ENCODE measurements around the gene ODR4. TPM values are rescaled to one million over a fixed set of nuclear protein-coding genes. Genes with fewer than 3 reads are reported as not detected.
"Not testable (repeated sequence)": the region's sequence is repeated elsewhere in the genome, so short reads cannot be mapped to it uniquely, and the experiment has no call there.

ODR4 gene
- total RNA-seq, 1 donor from 2014 or later, result 64.4 TPM

DNA sequence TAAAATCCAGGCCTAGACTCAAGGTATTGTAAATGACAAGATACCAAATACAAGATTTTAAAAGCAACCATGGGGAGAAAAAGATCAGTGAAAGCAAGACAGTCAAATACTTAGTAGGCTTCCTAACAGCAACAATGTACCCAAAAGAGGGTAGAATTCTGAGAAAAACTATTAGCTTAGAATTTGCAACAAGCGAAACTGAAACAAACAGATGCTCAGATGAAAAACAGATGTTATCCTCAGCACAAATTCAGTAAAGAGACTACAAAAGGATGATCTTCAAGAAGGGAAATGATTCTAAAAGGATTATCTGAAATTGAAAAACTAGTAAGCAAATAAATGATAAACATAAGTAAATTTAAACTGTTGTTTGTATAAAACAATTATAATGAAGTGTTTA is 45.3 kb downstream of the ODR4 start:
- FAIRE-seq (peak; percentile 31), DNase-seq (ENCODE audit: low spot score in 2 of 2) (no peak)

DNA sequence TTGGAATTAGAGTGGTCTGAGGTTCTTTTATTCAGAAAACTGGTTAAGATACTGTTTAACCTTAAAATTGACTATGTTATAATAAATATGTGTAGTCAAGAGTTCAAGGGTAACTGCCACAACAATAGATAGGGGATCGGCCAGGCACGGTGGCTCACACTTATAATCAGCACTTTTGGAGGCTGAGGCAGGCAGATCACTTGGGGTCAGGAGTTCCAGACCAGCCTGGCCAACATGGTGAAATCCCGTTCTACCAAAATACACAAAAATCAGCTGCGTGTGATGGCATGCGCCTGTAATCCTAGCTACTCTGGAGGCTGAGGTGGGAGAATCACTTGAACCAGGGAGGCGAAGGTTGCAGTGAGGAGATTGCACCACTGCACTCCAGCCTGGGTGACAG is 45.8 kb downstream of the ODR4 start:
- no peak for FAIRE-seq

DNA sequence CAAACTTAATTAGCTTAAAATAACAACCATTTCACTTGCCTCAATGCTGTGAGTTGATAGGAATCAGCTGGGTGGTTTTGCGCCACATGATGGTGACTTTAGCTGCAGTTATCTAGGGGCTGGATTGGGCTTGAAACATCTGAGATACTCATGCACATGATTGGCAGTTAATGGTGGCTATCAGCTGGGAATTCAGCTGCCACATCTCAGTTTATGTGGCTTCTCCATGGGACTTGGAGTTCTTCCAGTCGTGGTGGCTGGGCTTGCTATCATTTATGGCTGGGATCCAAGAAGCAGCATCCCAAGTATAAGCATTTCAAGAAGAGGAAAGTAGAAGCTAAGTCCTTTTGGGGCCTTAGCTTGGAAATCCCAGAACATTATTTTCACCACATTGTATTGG is 48.9 kb downstream of the ODR4 start:
- DNase-seq (ENCODE audit: low spot score in 2 of 2) (no peak), FAIRE-seq (no peak)

More for the DNA sequence above, 45.8 kb downstream of the ODR4 start:
- no peak for DNase-seq (ENCODE audit: low spot score in 2 of 2)

DNA sequence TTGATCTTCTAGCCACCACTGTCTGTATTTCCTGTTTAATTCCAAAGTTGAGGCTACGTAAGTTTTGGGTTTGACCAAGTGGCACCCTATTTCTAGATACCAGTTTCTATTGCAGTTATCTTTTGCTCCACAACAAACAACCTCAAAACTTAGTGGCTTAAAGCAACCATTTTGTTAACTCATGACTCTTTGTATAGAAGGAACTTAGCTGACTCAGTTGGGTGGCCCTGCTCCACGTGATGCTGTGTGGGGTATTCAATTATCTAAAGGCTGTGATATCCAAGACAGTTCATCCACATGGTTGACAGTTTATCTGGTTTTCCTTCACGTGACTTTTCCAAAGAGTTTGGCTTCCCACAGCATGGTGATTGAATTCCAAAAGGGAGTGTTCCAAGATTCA is 50.5 kb downstream of the ODR4 start:
- DNase-seq (ENCODE audit: low spot score in 2 of 2) (no peak), FAIRE-seq (no peak)

DNA sequence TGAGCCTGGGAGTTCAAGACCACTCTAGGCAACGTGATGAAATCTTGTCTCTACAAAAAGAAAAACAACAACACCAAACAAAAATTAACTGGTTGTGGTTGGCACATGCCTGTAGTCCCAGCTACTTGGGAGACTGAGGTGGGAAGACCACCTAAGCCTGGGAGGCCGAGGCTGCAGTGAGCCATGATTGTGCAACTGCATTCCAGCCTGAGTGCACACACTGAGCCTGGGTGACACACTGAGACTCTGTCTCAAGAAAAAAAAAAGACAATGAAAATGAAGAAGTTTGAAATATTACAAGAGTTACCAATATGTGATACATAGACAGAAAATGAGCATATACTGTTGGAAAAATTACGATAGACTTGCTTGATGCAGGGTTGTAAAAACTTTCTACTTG is 53.4 kb downstream of the ODR4 start:
- no peak for FAIRE-seq
- DNase-seq (ENCODE audit: low spot score in 2 of 2), result no peak

DNA sequence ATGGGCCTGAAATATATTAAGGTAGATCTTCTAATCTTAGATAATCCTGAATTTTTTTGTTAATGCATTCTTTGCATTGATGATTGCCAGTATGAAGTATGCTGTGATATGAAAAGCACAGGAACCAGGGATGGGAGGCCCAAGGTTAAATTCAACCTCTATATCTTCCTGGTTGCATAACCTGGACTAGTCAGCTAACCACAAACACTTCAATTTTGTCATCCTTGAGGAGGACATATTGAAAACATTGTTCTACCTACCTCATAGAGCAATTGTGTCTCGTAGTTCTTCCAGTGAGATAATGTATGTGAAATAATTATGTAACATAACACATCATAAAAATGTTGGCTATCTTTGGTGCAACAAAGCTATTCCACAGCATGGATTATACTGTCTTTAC is 59.7 kb downstream of the ODR4 start:
- no peak for FAIRE-seq
- no peak for DNase-seq (ENCODE audit: low spot score in 2 of 2)

DNA sequence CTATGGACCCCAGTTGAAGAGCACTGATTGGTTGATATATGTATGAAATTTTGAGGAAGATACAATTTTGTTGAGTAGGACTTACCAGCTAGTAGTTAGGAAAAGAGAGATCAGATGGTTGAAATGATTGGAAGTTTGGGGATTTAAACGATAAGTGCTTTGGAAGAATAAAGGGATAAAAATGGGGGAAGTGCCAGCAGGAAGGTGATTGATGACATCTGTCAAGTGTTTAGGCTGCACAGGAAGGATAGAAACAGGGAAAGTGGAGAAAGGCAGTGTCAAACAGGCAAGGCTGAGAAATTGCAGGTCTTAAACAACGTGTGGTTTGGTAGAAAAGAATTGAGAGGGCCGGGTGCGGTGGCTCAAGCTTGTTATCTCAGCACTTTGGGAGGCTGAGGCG is 62.9 kb downstream of the ODR4 start:
- no peak for DNase-seq (ENCODE audit: low spot score in 2 of 2)

DNA sequence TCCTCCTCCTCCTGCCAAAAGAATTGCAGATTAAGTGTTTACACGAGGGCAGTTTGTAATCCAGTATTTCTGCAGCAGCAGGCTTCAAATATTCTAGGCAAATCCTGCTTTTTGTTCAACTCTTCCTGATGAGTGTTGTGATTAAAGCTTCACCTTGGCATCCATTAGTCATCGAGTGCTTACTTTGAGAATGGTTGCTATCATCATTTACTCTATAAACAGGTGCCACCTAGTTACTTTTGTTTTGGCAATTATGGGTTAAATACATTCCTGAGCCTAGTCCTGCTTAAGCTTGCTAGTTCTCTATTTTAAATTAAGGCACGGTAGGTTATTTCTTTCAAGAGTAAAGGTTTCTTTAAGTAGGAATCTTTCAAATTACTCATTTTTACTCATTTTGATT is 64.9 kb downstream of the ODR4 start:
- no peak for DNase-seq (ENCODE audit: low spot score in 2 of 2)
- FAIRE-seq, result no peak

More for the DNA sequence above, 62.9 kb downstream of the ODR4 start:
- no peak for FAIRE-seq

DNA sequence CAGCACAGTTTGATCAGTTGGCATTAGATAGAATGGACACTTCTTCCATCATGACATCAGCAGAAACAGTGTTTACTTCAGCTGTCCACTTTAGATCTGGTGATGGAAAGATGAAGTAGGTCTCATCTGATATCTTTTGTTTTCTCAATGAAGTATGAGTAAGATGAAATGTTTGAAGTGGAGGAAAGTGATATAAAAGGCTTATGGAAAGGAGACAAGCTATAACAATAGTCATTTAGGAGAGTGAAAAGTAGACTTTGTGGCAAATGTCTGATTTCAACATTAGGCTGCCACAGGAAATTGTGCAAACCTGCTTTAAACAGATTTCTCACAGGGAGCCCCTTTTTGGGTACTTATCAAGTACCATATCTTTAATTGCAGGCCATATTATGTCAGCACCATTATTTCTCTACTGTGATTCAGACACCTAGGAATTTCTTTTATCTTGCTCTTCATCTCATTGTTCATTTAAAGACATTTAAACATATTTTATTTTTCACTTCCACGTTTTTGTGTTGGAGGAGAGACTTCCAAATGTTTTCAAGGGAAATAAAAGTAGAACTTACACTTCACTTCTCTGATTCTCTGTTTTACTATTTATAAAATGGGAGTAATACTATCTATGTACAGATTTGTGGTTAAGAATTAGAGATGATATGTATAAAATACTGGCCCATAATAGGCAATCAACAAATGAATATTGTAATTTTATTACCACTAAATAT is 67.2 kb downstream of the ODR4 start:
- DNase-seq (ENCODE audit: low spot score in 2 of 2) (no peak), FAIRE-seq (no peak)

DNA sequence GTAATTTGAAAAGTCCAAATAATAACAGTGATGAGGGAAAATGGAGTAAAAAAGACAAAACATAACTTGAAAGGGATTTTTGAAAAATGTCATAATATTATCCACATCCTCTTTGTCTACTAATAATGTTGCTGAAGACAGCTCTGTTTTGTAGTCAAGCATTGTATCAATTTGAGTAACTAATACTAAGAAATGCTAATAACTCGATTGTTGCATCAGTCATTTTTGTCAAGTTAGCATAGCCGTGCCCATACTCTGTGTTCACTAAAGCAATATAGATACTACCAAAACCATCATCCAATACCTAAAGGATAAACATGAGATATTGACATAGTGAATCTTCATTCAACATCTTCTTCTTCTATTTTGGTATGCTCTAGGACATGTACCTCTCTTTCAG is 68.0 kb downstream of the ODR4 start:
- FAIRE-seq, result no peak
- DNase-seq (ENCODE audit: low spot score in 2 of 2), result no peak

DNA sequence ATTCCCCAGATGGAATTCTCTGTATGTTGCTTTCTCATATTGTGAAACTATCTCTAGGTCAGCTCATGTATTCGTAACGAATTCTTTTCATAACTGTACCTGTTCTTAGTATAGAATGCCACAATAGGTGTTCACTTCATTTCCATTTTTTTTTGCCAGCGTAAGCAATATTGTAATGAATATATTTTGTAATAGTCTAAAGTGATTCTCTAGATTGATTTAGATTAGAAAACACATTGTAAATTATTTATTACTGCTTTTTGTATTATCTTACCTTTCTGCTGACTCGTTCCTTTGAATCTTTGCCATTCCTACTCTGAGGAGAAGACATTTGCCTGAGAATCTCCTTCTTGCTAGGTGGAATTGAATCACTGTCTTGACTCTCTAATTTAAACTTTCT is 70.5 kb downstream of the ODR4 start:
- DNase-seq (ENCODE audit: low spot score in 2 of 2) (no peak), FAIRE-seq (no peak)

DNA sequence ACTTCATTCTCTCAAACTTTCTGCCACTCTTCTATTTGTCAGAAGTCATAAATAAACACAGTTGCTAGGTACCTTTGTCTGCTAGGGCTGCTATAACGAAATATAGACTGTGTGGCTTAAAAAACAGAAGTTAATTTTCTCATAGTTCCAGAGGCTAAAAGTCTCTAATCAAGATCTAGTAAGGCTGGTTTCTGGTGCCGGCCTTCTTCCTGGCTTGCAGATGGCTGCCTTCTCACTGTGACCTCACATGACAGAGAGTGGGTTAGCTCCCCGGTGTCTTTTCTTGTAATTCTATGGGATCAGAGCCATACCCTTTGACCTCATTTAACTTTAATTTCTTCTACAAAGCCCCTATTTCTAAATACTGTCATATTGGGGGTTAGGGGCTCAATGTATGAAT is 79.3 kb downstream of the ODR4 start:
- FAIRE-seq (no peak), DNase-seq (ENCODE audit: low spot score in 2 of 2) (no peak)

DNA sequence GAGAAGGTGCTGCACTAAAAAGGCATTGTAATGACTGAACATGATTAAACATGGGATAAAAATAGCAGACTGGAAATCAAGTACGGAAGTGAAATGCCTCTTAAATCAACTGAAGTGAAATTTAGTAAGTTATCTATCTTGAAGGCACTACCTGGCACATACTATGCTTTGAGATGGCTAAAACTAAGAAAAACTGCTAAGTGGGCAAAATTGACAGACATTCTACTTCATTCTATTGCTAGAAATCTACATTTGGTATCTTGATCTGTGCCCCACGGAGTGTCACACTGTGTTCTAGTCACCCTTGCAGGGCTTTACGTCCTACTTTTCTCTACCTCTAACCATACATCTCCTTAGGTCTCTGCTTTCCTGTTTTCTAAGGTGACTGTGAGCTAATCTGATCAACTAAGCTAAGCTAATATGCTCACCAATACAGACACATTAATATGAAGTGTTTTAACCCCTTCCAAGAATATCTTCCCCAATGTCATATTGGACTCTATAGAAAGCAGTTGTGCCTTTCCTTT is 81.2 kb downstream of the ODR4 start:
- DNase-seq (ENCODE audit: low spot score in 2 of 2) (no peak), FAIRE-seq (no peak)

DNA sequence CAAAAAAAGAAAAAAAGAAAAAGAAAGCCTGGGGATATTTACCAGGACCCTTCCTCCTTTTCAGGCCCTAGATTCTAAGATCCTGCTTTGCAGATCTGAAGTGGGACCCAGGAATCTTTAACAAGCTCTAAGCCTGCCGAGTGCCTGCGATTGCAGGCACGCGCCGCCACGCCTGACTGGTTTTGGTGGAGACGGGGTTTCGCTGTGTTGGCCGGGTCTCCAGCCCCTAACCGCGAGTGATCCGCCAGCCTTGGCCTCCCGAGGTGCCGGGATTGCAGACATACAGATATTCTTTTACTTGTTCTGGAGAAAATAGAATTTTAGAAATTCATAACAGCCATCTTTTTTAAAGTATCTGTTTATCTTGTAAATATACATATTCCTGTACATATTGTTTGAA is 83.5 kb downstream of the ODR4 start:
- not testable (repeated sequence) for FAIRE-seq; DNase-seq (ENCODE audit: low spot score in 2 of 2)

DNA sequence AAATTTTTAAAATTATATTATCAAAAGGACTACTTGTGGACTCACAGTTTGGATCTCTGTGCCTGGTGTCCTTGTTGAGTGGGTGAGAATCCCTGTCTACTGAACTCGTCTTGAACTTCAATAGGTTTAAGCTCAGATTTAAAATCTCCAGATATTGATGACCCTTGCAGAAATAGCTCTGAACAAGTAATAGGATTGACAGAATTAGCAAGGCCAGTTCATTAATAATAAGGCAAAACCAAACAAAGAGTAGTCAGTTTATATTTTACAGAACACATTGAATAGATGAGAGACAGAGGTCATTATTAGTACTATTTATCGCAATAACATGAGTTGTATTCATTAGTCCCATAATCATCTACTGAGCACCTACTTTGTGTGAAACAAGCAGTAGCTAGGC is 85.4 kb downstream of the ODR4 start, which contains the start of gene PDC:
Gene PDC (minus strand): TSS at position 101 of the 400 bp plus-strand sequence. CDS start 11,655 bp downstream, outside the sequence.
- FAIRE-seq, result no peak
- no peak for DNase-seq (ENCODE audit: low spot score in 2 of 2)

DNA sequence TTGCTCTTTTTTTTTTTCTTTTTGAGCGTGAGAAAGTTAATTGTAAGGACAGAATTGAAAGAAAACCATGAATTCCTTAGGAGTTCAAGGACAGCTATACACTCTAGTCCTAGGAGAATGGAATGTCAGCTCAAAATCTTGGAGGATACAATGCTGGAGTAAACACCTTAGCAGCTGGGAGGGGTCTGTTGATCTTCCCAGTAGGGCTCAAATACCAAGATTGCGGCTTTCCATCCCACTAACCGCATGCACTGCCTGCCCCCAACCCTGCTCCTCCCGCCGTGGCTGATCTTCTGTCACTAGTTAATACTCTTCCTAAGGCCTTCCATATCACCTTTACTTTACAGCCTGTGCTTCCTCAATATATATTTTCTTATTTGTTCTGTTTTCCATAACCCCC is 87.9 kb downstream of the ODR4 start:
- DNase-seq (ENCODE audit: low spot score in 2 of 2) (no peak), FAIRE-seq (no peak)

DNA sequence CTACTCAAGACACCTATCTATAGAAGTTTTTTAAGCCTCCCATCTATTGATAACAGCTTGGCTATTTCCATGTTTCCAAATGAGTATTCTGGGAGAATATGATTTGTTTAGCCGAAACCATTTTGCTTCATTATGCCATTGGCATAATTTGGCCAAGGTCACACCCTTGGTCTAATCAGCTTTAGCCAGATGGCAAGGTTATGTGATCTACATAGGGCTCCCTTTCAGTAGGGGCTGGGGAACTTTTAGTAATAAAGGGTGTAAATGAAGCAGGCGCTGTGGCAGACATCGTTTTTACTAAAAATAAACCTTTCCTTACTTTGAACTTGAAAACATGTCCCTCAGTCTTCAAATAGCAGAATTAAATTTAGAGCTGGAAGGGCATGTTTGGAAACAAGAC is 88.3 kb downstream of the ODR4 start:
- FAIRE-seq (no peak), DNase-seq (ENCODE audit: low spot score in 2 of 2) (no peak)

DNA sequence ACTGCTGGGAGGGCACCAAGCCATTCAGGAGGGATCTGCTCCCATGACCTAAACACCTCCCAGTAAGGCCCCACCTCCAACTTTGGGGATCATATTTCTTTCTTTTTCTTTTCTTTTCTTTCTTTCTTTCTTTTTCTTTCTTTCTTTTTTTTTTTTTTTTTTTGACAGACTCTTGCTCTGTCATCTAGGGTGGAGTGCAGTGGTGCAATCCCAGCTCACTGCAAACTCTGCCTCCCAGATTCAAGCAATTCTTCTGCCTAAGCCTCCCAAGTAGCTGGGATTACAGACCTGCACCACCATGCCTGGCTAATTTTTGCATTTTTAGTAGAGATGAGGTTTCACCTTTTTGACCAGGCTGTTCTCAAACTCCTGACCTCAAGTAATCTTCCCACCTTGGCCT is 89.9 kb downstream of the ODR4 start:
- FAIRE-seq; DNase-seq (ENCODE audit: low spot score in 2 of 2): not testable (repeated sequence)

DNA sequence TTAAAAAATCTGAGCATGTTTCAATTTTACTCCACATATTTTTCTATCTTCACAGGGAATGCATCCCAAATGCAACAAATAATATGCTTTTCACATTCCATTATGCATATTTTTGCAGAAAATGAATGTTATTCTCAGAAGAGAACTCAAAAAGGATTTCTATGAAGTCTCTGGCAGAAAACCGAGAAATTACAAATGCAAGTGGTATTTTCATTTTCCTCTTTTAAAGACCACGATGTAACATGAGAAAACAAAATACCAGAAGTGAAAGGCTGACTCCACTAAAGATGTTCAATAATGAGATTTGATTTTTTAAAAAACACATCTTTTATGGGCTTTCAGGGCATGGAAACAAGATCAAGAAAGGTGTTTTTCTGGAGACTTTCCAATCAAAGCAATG is 90.3 kb downstream of the ODR4 start:
- FAIRE-seq (no peak), DNase-seq (ENCODE audit: low spot score in 2 of 2) (no peak)
